NCI-H748 treated with DMSO at 0.1 percent for 48 hours (cell line): ENCODE measurements around the gene PDE4B.
"Not testable (repeated sequence)": the region's sequence is repeated elsewhere in the genome, so short reads cannot be mapped to it uniquely, and the experiment has no call there.

ENCODE experiments used
- DNase-seq: peaks from one replicate; lab custom pipeline; 2025; lab: John Stamatoyannopoulos, UW

PDE4B gene

DNA sequence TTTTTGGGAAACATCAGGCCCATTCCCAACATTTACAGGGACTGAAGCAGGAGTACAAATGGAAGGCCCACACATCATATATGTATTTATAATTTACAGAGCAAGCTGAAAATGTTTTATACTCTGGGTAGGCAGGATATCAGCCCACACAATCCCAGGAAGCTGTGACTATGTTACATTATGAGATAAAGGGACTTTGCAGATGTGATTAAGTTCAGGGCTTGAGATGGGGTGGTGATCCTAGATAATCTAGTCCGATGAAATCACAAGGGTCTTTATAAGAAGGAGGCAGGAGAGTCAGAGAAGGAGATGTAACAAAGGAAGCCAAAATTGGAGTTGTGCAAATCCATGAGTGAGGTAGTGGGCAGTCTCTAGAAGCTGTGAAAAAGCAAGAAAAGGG is 160.5 kb downstream of the PDE4B start:
- DNase-seq: no peak

DNA sequence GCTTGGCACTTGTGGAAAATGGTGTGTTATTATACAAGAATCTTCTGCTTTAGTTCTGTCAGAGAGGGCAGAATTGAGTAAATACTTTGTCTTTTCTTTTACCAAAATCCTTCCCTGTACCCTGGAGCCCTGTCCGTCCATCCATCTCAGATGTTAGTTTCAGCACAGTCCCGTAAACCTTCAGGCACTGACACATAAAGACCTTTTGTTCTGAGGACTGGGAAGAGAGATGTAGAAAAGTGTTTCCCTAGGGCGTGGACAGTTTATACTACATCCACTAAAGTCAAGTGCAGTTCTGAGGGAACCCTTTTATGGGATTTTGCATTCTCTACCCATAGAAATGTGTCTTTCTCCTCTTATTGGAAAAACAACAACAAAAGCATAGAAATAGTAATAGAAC is 162.4 kb downstream of the PDE4B start:
- no peak for DNase-seq

DNA sequence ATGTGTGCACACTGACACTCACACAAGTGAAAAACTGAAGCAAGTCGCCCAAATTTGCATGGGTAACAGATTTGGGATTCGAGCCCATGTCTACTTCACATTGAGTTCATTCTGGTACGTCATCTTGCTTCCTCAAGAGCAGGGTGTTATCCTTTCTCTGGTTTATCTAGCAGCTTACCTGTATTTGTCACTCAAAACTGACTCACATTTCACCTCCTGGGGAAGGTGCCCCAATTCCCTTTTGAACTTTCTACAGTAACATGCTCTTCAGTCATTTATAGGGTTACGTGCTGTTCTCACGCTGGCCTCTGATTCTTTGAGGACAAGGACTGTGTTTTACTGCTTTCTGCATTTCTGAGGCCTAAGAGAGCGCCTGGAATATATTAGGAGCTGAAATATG is 162.8 kb downstream of the PDE4B start:
- no peak for DNase-seq

DNA sequence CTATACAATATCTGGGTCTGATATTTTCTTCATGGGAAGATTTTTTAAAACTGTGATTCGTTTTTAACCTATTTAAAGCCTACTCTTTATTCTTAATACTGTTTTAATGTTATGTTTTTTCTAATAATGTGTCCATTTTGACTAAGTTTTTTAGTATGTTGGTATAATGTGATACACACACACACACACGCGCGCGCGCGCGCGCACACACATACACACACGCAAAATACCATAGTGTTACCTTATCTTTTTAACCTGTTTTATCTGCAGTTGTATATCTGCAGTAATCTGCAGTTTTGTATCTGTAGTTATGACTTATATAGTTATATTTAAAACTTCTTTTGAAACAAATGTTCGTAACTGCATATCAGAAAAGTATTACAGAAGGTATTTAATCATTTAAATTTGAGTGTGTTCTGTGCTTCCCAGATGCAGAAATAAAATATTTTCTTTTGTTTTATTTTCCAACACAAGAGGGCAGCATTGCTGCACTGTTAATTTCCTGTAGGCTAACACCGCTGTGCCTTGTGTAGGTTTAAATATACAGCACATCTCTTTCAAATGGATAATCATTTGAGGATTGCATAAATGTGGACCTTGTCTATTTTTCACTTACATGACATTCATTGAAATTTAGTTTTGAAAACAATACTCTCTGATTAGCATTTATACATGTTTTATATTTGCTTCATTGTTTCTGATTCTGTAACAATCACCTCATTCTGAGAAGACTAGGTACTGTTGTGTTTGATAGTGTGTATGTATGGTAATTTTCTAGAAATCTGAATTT is 166.1 kb downstream of the PDE4B start:
- DNase-seq: peak; percentile 13

DNA sequence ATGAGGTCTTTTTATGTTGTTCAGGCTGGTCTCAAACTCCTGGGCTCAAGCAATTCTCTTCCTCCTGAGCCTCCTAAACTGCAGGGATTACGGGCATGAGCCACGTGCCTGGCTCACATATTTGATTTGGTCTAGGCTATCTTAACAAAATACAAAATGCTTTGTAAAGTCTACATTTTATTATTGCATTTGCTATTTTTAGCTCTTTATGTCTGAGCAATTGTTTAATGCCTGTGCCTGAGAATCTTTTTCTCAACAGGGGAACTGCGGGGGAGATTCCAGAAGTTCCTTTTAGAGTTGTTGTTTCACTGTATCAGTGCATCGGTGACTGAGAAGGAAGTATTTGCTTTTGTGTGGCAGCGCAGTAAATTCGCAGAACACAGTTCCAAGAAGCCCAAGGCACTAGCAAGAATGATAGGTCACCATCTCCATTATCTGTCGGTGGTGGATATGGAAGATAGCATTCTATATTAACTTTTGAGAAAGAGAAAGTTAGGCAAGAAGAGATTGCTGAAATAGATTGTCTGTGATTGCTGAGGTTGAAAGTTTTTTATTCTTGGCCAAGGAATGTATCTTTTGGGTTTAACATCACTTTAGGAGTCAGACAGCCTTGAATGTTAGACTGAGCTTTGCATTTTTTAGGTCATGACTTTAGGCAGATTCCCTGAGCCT is 167.3 kb downstream of the PDE4B start:
- DNase-seq: no peak

DNA sequence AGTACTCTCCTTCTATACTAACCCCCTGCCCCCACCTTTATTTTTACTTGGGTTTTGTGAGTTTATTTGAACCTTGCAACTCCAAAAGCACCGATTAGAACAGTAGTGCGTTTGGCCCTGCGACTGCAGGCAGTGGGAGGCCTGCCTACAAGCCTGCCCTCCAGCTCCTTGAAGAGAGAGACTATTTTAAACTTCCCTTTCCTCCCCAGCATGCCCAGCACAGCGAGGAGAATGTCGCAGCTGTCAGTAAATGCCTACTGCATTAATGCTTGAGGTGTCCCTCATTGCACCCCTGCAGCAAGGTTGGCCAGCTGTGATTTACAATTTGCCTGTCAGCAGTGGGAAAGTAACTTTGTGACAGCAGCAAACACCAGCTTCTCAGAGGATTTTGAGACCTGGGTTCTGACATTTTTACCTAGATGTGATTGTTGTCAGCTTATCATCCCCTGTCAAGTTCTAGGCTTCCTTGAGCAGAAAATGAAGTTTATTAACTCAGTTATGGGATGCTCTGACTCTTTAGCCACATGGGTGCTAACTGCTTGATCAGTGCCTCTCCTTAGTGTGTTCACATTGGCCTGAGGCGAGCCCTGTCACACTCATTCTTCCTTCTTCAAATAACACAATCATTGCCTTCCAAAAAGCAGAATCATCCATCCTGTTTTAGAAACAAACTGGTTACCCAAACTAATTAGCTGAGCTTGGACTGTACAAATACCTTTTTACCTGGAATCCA is 170.6 kb downstream of the PDE4B start:
- no peak for DNase-seq

DNA sequence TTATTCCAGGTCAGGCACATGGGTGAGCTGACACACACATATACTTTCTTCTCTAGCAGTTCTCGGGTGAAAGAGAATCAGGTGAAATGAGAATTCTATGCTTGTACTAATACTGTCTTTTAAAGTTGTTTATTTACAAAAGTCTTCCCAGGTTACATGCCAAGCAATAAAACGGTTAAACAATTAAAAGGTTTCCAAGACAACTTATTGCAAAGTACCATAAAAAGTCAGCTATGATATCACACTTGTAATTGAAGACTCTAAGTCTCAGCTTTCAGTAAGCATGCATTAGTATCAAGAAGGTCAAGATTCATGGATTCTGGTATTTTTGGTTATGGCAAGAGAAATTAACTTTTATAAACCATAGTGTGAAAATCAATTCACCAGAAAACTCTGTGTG is 171.4 kb downstream of the PDE4B start:
- DNase-seq: no peak

DNA sequence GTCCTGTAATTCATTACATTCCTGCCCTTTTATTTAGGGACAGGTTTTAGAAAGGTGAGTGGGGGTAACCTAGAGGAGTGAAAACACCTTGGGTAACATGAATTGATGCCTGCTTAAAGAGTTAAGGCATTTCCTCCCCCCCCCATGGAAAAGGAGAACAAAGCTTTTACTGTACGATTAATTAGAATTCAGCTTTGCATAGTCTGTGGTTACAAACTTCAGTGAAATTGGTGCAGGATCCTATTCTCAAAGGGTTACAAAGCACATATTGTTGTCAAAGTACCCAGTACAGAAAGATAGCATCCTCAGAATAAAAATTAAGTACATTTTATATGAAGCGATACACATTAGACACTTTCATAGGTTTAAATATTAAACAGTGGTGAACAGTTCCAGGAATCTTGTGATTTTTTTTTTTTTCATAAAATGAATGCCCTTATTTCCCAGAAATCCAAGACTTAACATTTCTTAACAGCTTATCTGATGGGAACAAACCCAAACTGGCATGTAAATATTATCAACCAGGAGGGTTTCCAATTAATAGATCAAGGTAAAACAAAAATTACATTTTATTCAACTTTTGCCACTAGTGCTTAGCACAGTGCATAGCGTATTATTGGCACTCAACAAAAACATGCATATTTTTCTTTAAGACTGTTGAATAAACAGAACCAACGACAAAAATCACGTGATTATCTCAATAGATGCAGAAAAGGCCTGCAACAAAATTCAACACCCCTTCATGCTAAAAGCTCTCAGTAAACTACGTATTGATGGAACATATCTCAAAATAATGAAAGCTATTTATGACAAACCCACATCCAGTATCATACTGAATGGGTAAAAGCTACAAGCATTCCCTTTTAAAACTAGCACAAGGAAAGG is 172.7 kb downstream of the PDE4B start:
- no peak for DNase-seq

DNA sequence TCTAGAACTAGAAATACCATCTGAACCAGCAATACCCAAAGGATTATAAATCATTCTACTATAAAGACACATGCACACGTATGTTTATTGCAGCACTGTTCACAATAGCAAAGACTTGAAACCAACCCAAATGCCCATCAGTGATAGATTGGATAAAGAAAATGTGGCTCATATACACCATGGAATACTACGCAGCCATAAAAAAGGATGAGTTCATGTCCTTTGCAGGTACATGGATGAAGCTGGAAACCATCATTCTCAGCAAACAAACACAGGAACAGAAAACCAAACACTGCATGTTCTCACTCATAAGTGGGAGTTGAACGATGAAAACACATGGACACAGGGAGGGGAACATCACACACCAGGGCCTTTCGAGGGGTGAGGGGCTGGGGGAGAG is 174.8 kb downstream of the PDE4B start:
- not testable (repeated sequence) for DNase-seq

DNA sequence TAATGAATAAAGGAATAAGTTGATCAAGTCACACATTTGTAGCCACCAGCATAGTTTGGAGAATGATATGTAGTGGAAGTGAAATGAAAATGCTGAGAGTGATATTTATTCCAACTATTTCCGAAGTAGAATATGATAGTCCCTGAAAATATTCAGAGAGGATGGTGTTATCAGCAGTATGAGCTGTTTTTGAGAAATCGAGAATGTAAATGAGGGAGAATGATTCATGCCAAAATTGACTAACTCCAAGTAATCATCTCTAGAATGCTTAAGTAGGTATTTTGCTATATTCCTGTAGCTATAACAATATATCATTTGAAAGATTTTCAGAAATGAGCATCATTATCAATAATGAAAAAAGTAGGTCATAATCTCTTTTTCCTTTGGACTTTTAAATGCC is 178.9 kb downstream of the PDE4B start:
- DNase-seq: no peak

DNA sequence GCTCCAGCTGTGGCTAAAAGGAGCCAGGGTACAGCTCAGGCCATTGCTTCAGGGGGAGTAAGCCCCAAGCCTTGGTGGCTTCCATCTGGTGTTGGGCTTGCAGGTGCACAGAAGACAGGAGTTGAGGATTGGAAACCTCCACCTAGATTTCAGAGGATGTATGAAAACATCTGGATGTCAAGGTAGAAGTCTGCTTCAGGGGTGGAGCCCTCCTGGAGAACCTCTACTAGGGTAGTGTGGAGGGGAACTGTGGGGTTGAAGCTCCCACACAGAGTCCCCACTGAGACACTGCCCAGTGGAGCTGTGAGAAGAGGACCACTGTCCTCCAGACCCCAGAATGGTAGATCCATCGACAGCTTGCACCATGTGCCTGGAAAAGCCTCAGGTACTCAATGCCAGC is 183.0 kb downstream of the PDE4B start:
- DNase-seq: no peak

DNA sequence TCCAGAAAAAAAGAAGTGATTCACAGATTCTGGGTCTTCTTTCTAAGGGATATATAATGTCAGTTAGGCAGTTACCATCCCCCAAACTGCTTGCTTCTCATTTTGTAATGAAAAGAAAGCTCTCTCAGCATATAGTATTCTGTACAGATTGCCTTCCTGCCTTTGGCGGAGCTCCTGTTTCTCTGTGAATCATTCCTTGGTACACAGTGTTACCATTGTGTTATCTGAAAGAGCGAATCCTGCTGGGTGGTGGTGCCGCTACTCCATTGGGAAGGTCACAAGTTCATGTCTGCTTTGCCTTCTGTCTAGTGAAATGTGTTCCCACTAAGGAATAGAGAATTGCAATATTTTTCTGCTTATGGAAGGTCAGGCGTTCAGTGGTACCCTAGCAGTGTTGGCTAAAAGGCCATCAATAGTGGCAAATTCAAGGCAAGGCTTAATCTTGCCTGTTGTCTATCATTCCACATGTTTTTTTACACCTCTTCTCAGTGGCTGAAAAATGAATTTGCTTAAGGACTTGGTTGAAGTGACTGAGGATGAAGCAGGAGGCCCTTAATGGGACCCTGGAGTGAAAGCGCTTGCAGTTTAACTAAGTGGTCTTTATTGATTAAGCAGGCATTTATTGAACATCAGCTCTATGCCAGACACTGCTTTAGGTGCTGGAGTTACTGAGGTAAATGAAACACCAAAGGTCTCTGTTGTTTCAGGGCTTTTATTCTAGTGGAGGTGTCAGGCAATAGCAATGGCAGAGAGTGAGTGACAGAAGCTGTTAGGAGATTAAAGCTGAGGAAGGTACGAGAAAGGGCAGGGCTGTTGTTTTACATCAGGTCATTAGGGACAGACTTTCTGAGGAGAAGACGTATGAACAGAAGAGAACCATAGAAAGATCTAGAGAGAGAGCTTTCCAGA is 186.7 kb downstream of the PDE4B start:
- no peak for DNase-seq

DNA sequence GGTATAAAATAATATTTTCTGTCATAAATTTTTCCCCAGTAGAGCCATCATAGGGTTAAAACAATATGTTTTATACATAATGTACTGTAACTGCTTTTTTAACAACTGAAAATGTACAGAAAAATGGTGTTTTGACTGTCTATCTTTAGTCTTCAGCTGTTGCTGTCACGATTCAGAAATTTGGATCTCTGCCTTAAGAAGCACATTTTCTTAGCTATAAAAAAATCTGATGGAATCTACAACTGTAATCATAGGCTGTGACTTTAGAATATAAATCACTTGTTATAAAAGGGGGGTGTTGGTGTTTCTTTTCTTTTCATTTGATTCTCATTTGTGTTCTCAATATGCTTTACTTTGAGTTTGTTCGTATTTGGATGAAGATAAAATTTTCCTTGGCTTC is 187.5 kb downstream of the PDE4B start:
- no peak for DNase-seq

DNA sequence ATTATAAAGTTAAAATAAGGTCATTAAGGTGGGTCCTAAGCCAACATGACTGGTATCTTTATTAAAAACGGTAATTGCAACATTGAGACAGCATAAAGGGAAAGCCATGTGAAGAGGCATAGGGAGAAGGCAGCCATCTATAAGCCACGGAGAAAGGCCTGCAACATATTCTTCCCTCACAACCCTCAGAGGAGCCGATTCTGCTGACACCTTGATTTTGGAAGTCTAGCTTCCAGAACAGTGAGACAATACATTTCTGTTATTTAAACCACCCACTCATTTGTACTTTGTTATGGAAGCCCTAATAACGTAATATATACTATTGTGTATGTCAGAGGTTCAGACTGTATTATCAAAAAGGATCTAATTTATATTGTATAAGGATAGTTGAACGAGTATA is 190.8 kb downstream of the PDE4B start:
- DNase-seq: no peak

DNA sequence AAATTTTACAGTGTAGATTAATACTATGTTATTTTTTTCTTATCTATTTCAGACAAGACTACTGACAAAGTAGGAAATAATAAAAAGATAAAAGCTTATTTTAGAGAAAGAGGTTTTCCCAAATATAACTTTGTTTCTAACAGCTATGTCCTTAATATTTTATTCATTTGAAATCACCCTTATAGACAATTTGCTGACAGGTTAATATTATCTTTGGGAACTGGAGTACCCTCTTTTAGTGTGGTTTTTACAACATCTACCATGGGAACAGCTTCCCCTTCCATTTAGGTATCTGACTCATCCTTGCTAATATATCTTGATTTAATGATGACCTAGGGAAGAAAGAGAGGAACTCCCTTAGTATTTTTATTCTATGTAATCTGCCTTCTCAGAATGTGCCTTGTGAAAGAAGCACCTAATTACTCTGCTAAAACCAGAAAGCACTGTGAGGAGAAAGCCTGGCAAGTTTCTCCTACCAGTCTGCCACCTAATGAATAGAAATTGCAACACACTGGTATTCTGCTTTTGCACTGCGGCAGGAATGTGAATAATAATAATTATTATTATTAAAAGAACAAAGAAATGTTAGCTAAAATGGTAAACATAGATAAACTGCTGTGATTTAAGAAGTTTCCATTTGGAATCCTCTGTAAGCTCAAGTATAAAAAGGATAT is 192.8 kb downstream of the PDE4B start:
- no peak for DNase-seq

DNA sequence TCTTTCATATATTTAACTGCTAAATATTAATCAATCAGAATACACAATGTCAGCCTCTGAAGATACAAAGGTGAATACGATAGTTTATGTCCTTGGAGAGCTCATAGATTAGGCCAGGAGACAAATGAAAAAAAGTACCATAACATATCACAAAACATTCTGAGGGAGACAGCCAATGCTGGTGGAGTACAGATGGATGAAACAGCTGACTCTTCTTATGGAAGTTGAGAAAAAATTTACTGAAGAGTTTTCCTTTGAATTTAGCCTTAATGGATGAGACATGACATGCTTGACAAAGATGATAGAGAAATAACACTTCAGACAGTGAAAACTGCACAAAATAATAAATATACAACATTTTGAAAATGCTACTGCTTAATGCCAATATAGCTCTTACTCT is 193.5 kb downstream of the PDE4B start:
- no peak for DNase-seq

DNA sequence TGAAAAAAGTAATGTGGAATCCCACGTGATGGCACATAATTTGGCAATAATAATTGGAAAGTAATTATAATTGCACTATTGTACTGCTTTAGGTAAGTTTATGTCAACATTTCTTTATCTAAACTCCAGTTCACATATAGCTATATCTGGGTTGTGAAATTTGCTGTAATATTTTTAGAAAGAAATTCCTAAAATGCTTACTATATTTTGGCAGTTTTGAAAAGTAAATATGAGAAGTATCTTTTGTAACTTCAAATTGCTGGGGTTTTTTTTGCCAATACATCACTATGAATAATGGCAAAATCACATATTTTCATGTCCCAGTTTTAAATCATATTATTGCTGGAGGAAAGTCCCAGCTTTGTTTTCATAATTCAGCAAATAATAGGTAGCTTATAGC is 197.5 kb downstream of the PDE4B start:
- no peak for DNase-seq

DNA sequence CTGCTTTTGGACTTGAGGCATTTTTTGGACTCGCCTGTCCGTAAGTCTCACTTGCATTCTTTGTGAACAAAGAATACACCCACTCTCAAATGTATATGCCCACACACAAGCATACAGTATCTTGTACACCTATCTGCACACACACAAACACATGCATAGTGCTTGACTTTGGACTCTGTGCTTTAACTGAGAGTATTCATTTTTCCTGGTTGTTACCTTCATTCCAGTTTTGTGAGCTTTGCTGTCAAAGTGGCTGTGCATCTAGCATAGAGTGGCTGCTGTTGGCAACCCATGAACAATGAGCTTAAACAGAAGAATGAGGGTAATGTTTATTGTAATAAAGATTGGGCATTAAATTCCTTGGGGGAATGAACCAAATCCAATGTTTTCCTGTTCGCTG is 199.0 kb downstream of the PDE4B start:
- no peak for DNase-seq

DNA sequence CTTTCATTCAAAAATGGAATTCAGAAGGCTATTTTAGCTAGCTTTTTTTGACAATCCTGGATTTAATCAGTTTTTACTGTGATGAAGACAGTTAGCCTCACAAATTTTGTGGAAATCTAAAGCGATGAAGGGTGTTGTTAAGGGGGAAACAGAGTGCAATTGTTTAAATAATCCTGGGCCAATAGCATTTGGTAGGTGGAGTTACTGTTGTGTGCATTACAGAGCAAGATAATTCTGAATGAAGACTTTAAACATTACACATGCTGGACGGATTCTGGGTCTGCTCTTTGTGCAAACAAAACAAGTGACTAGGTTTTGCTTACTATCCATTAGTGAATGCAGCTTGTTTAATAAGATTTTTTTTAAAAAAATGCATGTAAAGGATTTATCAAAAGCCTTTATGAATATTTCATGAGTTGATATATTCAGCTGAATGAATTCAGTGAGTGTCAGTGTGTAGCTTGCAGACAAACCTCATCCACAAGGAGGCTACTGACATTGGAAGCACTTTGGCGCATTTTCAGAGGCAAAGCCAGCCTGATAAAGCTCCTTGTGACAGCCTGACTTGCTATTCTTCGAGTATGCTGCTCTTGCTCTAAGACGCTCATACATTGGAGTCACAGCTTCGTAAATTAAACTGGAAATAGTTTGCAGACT is 199.6 kb downstream of the PDE4B start:
- no peak for DNase-seq

DNA sequence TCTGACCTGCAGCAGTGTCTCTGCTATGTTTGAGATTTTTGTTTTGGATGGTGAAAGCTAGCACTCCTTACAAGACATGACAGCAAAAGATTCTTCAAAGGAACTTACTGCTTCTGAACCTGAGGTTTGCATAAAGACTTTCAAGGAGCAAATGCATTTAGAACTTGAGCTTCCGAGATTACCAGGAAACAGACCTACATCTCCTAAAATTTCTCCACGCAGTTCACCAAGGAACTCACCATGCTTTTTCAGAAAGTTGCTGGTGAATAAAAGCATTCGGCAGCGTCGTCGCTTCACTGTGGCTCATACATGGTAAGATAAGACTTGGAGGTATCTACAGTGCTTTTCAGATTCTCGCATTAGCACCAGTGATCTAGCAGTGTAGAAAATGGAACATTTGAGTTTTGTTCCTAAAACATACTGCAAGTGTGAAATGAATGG is 200.2 kb downstream of the PDE4B start:
- DNase-seq: no peak
